Measurements from ENCODE around the gene ZNHIT6.

- TF ChIP-seq, protein P1, sequence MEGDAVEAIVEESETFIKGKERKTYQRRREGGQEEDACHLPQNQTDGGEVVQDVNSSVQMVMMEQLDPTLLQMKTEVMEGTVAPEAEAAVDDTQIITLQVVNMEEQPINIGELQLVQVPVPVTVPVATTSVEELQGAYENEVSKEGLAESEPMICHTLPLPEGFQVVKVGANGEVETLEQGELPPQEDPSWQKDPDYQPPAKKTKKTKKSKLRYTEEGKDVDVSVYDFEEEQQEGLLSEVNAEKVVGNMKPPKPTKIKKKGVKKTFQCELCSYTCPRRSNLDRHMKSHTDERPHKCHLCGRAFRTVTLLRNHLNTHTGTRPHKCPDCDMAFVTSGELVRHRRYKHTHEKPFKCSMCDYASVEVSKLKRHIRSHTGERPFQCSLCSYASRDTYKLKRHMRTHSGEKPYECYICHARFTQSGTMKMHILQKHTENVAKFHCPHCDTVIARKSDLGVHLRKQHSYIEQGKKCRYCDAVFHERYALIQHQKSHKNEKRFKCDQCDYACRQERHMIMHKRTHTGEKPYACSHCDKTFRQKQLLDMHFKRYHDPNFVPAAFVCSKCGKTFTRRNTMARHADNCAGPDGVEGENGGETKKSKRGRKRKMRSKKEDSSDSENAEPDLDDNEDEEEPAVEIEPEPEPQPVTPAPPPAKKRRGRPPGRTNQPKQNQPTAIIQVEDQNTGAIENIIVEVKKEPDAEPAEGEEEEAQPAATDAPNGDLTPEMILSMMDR (IDR thresholded peaks at IDR 0.05): no peak
- no peak for TF ChIP-seq POLR2A (IDR thresholded peaks at IDR 0.05)
These were observed 108.6 kb downstream of the ZNHIT6 start for GRCh38 chr1:85599681-85600080.

Measured in esophagus squamous epithelium (tissue), 4 donors.